GM19467 (cell line): Measurements from ENCODE around the gene HMG20B.

Source experiments
- ATAC-seq: cut with Tn5 transposase; IDR thresholded peaks from one replicate; pipeline ENCODE4 v1.9.1; 2021; ENCODE audit warnings: mild to moderate bottlenecking, moderate library complexity; ENCODE audit not compliant: unreplicated experiment

HMG20B gene

GRCh38 chr19:3605770-3606169, 33.0 kb downstream of the HMG20B start:
- ATAC-seq: no peak

DNA sequence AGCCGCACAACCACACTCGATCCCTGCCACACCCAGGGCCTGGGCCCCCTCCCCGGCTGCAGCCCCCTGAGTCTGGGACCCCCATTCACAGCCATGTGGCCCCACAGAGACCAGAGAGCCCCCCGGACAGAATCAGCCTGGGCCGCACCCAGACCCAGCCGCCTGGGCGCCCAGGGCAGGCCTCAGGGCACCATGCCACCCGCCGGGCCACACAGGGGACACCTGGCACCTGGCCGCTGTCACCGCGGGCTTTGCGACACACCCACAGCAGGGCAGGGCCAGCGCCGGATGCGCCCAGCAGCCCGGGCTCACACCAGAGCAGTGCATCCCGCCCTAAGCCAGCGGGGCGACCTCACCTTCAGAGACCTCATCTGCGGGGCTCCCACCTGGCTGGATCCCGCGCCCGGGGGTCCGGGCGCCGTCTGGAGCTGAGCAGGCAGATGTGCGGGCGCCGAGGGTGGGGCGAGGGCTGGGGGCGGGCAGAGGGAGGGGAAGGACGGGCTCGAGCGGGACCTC, 33.5 kb downstream of the HMG20B start:
- no peak for ATAC-seq

DNA sequence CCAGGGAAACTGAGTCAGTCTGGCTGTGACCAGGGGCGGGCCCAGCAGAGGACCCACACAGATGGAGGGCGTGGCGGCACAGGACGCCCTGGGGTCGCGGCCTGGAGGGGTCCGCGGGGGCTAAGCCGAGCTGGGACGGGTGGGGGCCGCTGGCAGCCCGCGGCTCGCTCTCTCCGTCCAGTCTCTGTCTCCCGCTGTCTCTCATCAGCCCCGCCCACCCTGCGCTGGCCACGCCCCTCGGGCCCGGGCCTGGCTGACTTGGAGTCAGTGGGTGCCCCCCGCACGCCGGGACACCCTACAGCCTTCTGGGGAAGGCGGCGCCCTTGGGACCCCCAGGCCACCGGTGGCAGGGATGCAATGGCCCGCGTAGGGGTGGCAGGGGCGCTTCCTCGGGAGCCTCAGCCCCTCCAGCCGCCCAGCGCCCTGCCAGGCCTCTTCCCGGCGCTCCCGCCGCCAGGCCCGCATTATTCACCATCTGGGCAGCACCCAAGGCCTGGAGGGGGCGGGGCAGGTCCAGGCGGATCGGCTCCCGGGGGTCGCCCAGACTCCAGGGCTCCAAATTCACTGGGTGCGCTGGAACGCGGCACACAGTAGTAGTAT, 34.0 kb downstream of the HMG20B start, which contains the start of gene TBXA2R:
Gene TBXA2R (minus strand): TSS at position 186 of the 600 bp plus-strand sequence. CDS start 6,241 bp downstream, outside the sequence.
- ATAC-seq: no peak

DNA sequence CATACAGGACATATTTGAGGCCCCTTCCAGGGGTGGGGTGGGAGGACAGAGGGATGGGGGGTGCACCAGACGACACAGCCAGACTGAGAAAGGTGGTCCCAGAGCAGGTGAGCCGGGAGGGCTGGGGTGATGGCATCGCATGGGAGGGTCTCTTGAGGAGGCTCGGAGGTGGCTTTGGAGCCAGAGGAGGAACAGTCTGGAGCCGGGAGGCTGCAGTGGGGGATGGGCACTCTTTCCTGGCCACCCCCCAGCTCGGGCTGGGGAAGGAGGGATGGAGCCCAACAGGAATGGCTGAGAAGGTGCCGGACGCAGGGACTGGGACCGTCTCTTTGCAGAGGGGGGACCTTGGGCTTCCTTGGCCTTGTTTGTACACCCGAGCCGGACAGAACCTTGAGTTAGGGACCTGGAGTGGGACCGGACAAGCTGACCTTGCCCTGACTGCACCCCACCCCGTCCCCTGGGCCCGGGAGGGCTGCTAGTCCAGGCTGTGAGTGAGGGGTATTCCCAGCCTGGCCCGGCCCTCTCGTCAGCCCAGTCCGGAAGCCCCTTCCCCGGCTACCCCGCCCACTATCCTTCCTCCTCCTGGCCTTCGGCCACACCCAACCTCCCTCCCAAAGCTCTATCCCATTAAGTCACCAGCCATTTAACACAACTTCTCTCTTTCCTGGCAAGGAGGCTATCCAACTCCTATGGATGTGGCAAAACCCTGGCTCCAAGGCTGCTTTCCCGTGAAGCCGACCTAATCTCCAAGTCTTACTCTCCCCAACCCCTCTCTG, 34.7 kb downstream of the HMG20B start:
- no peak for ATAC-seq

DNA sequence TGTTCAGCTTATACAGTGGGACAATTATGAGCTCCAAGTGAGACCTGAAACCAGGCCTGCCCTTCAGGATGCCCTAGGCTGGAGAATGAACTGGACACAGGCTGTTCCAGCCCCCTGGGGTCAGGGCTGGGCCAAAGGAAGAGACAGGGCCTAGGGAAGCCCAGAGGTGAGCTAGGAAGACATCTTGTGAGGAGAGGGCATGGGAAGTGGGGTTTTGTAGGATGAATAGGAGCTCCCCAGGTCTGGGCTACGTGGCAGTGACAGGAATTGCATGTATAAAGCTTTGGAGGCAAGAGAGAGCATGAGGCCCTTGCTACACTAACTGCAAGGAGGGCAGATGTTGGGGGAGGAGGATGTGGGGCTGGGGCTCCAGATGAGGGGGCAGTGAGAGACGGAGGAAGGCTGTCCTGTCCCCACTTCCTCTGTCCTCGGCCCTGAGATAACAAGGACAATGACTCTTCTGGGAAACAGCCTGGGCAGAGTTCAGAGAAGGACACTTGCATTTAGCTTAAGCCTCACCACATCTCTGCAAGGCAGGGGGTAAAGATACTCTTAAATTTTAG, 35.4 kb downstream of the HMG20B start:
- no peak for ATAC-seq

DNA sequence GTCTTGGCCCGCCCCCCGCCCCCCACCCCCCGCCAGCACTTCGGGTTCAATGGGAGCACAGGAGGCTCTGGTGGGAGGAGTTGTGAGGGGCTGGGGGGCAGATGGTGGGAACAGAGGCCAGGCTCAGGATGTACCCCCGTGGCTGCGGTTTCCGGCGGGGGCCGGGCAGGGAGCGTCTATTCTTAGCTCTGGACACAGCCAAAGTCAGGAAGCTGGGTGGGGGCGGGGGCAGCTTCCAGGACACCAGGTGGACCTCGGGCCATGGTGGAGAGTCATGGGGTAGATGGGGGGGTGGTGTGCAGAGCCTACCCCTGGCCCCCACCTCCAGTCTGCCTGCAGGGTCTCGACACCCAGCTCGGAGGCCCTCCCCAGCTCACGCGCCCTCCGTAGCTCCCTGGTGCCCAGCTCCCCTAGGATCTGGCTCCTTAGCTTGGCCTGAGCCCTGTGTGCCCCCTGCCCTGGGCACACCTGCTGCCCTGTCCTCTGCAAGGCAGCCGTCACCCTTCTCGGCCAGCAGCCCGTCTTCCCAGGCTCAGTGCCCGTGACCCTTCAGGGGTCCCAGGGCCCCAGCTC, 36.1 kb downstream of the HMG20B start:
- no peak for ATAC-seq

GRCh38 chr19:3609779-3610719, 37.3 kb downstream of the HMG20B start:
- ATAC-seq: no peak

GRCh38 chr19:3610745-3611717, 38.3 kb downstream of the HMG20B start:
- ATAC-seq: no peak

GRCh38 chr19:3611841-3612240, 39.1 kb downstream of the HMG20B start:
- no peak for ATAC-seq

- no peak for ATAC-seq
Observed at GRCh38 chr19:3612330-3612729, 39.6 kb downstream of the HMG20B start.

- ATAC-seq: no peak
Observed at GRCh38 chr19:3612901-3613741, 40.4 kb downstream of the HMG20B start.

- no peak for ATAC-seq
Observed at GRCh38 chr19:3613818-3614661, 41.3 kb downstream of the HMG20B start.

GRCh38 chr19:3614858-3615505, 42.2 kb downstream of the HMG20B start:
- no peak for ATAC-seq

DNA sequence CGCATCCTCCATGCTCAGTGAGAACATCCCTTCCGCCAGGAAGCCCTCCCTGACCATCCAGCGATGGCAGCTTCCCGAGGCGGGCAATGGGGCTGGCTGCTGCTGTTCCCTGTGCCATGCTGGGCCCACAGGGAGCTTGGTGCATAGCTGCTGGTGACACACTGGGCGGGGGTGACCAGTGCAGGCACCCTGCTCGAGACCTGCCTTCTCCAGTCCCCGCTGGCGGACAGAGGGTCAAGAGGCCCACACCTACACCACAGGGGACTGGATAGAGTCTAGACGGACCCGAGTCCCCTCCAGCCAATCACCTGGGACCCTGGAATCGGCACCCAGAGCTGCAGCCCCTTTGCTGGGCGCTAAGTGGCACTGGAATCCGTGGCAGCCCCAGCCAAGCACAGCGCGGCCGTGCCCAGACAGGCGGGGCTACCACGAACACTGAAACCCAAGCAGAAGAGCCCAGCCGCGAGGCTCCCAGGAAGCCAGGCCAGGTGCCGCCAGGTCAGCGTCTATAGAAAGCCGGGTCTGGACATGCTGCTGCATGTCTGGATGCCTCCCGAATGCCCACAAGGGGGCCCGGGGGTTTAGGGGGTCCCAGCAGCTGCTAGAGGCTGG, 42.9 kb downstream of the HMG20B start:
- no peak for ATAC-seq

- ATAC-seq: no peak
Observed at GRCh38 chr19:3617463-3617862, 44.7 kb downstream of the HMG20B start.

DNA sequence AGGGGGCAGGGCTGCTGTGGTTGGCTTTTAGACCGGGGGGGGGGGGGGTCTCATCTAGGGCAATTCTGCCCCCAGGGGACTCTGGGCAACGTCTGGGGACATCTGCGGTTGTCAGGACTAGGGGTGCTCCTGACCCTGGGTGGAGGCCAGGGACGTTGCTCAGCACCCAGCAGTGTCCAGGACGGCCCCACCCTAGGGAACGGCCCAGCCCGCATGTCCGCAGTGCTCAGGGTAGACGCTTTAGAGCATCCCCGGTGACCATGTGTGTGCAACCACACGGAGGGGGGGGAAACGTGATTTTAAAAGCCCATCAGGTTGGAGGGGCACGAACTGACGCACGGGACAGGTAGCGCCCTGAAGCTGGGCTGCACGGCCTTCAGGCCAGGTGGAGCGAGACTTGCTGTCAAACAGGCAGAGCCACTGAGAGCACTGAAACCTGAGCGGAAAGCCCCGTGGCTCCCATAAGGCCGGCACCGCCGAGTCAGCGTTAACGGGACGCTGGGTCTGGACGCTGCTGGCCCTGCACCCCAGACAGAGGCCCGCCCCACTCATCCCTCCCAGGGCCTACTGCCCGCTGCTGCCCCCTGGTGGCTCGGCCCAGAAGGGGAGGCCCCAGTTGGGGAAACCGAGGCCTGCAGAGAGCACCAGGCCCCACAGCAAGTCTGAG, 45.5 kb downstream of the HMG20B start:
- ATAC-seq: no peak
